Measurements from ENCODE around the gene NAGLU. TPM values are rescaled to one million over a fixed set of nuclear protein-coding genes. Genes with fewer than 3 reads are reported as not detected.

Gene NAGLU
- total and polyA plus RNA-seq, 10 of the 15 experiments (the other 5 are each of a cell fraction or from before 2014, with no cell fraction given): 0.23 to 27.5 (median 8.9) TPM

GRCh38 chr17:42494673-42495072 is 41.4 kb upstream of the NAGLU start:
- ATAC-seq (no peak), DNase-seq (ENCODE audit: low read depth, low spot score) (no peak), FAIRE-seq (no peak)
- Histone ChIP-seq H3K4me2 (ENCODE audit: control insufficient read depth, insufficient read depth) (no peak overlapping the region), H3K27me3 (replicated peaks in 1 of 2; ENCODE audit: control insufficient read depth in 2 of 2, insufficient read depth in 2 of 2, low read length in 1 of 2) (no peaks in the 10 kb centered on the region), H3K4me3 (no peak overlapping the region), H3K4me1 (ENCODE audit: control insufficient read depth, insufficient read depth, low read length) (no peaks in the 10 kb centered on the region), H3K27ac (ENCODE audit: control insufficient read depth, insufficient read depth) (no peak overlapping the region), H2AFZ (ENCODE audit: control insufficient read depth, low read depth, low read length) (no peak overlapping the region), H3K36me3 (ENCODE audit: control insufficient read depth in 2 of 2, insufficient read depth in 2 of 2, low read length in 1 of 2) (peaks cover 14 to 16% of the 10 kb centered on the region in 2 experiments), H4K20me1 (ENCODE audit: control insufficient read depth, insufficient read depth) (no peaks in the 10 kb centered on the region), H3K9me3 (replicated peaks; ENCODE audit: control insufficient read depth, insufficient read depth, low read length) (no peaks in the 10 kb centered on the region), H3K79me2 (ENCODE audit: control insufficient read depth, insufficient read depth, low read length) (no peaks in the 10 kb centered on the region), H3K9ac (ENCODE audit: control insufficient read depth, insufficient read depth, low read length) (no peak overlapping the region)
- TF ChIP-seq FOXM1 (IDR thresholded peaks at IDR 0.05; ENCODE audit: low read depth, low read length): no peak
- ChIA-PET SMC1A (ENCODE audit: uncharacterized antibody, unreplicated experiment) (interaction anchor here (0.7 to 2.0 kb wide), 7 partner anchors 9 to 90 kb away, joined by 3 to 4 read pairs (median 4); no protein-coding TSS in a partner anchor), CTCF (interaction anchor here (0.6 to 2.3 kb wide), 7 partner anchors 10 to 172 kb away, joined by 3 to 11 read pairs (median 4); no protein-coding TSS in a partner anchor), POLR2A (interaction anchor here (1.1 kb wide), 1 partner anchor 29 kb away, joined by 3 read pairs; no protein-coding TSS in a partner anchor), RAD21 (ENCODE audit: unreplicated experiment) (interaction anchor here (1.3 kb wide), 2 partner anchors 18 to 80 kb away, joined by 3 read pairs; no protein-coding TSS in a partner anchor)
- intact Hi-C loops (cut with micrococcal nuclease; ENCODE audit: unreplicated experiment) (no loop called here), in situ Hi-C loops (cut with MboI) (no loop called here)
- 82% methylated on average over 4 of the region's 4 CpGs for WGBS (ENCODE audit: insufficient coverage, insufficient replicate concordance, low lambda C conversion rate, missing lambda C conversion rate)
- no TSS peak for BruUV-seq (replicated peaks)

- Histone ChIP-seq H3K79me2 (ENCODE audit: control insufficient read depth, insufficient read depth, low read length) (no peaks in the 10 kb centered on the region), H3K9me3 (replicated peaks; ENCODE audit: control insufficient read depth, insufficient read depth, low read length) (no peaks in the 10 kb centered on the region), H3K27me3 (replicated peaks in 1 of 2; ENCODE audit: control insufficient read depth in 2 of 2, insufficient read depth in 2 of 2, low read length in 1 of 2) (no peaks in the 10 kb centered on the region), H3K4me3 (no peak overlapping the region), H3K9ac (ENCODE audit: control insufficient read depth, insufficient read depth, low read length) (no peak overlapping the region), H2AFZ (ENCODE audit: control insufficient read depth, low read depth, low read length) (no peak overlapping the region), H3K36me3 (ENCODE audit: control insufficient read depth in 2 of 2, insufficient read depth in 2 of 2, low read length in 1 of 2) (peaks cover 7 to 27% of the 10 kb centered on the region in 2 experiments), H4K20me1 (ENCODE audit: control insufficient read depth, insufficient read depth) (no peaks in the 10 kb centered on the region), H3K4me2 (ENCODE audit: control insufficient read depth, insufficient read depth) (no peak overlapping the region), H3K27ac (ENCODE audit: control insufficient read depth, insufficient read depth) (no peak overlapping the region), H3K4me1 (ENCODE audit: control insufficient read depth, insufficient read depth, low read length) (no peaks in the 10 kb centered on the region)
- no peak for TF ChIP-seq SREBF2 (IDR thresholded peaks at IDR 0.05; ENCODE audit: low read length)
- TF ChIP-seq FOS (IDR thresholded peaks at IDR 0.05; ENCODE audit: borderline replicate concordance, extremely low read depth, insufficient read length): no peak
- no peak for TF ChIP-seq CTCF (IDR thresholded peaks at IDR 0.05 in 2 of 3, conservative IDR thresholded peaks at IDR 0.05 in 1 of 3; ENCODE audit: control insufficient read depth in 2 of 3, extremely low read depth in 1 of 3, insufficient read depth in 1 of 3, low read depth in 3 of 3, low read length in 3 of 3)
- TF ChIP-seq CHD2 (IDR thresholded peaks at IDR 0.05; ENCODE audit: borderline replicate concordance, low read depth, low read length): no peak
- no peak for TF ChIP-seq ATF2 (IDR thresholded peaks at IDR 0.05; ENCODE audit: low read length)
- TF ChIP-seq PAX8 (IDR thresholded peaks at IDR 0.05): no peak
- no TSS peak for BruUV-seq (replicated peaks)
- FAIRE-seq (no peak), DNase-seq (ENCODE audit: low read depth, low spot score) (no peak), ATAC-seq (no peak)
- in situ Hi-C loops (cut with MboI) (no loop called here), intact Hi-C loops (cut with micrococcal nuclease; ENCODE audit: unreplicated experiment) (no loop called here)
- ChIA-PET RAD21 (ENCODE audit: unreplicated experiment) (no interaction called here), POLR2A (no interaction called here), SMC1A (ENCODE audit: uncharacterized antibody, unreplicated experiment) (no interaction called here), CTCF (no interaction called here)
- 99% methylated on average over 4 of the region's 4 CpGs for WGBS (ENCODE audit: insufficient coverage, insufficient replicate concordance, low lambda C conversion rate, missing lambda C conversion rate)
These were observed 37.2 kb upstream of the NAGLU start for GRCh38 chr17:42498828-42499227.

All from GM12878 (cell line).